HEK293 (cell line): Measurements from ENCODE around the gene TMED4.

Source experiments
- CTCF ChIA-PET: fragments of 350-600 bp; formaldehyde crosslinking; extraction: SDS; loops from one replicate; lab custom pipeline; 2021; ENCODE audit warnings: antibody characterized with exemption; lab: Yijun Ruan, JAX
- POLR2A ChIA-PET: fragments of 300-600 bp; formaldehyde crosslinking; extraction: SDS; loops from one replicate; lab custom pipeline; 2020; ENCODE audit warnings: antibody characterized with exemption, inconsistent platforms; lab: Yijun Ruan, JAX
- H3K27ac ChIP-seq: fragments of 200-500 bp; sonication (Bioruptor generic); 2 replicates; pipeline ENCODE4 v1.5.1; 2014; ENCODE audit warnings: low read depth, low read length, control low read depth, inconsistent platforms; ENCODE audit errors: extremely low read depth
- H3K36me3 ChIP-seq, 2 experiments: fragments of 200-500 bp in 1 of 2; sonication (Bioruptor generic) in 1 of 2; 1 replicate in 1 of 2; 2 replicates in 1 of 2; pipeline ENCODE4 v1.5.1; 2014 to 2017; ENCODE audit warnings: inconsistent platforms in 2 of 2, low read length in 2 of 2; ENCODE audit not compliant: control insufficient read depth in 2 of 2, insufficient read depth in 1 of 2
- H3K4me1 ChIP-seq: fragments of 200-500 bp; sonication (Bioruptor generic); 2 replicates; pipeline ENCODE4 v1.5.1; 2014; ENCODE audit warnings: mild to moderate bottlenecking, low read length, inconsistent platforms; ENCODE audit not compliant: control insufficient read depth, insufficient read depth
- H3K4me3 ChIP-seq: 2 replicates; pipeline ENCODE4 v1.5.1; 2011; ENCODE audit warnings: low read depth, mild to moderate bottlenecking, control low read depth, low read length, moderate library complexity
- H3K9me3 ChIP-seq: fragments of 200-500 bp; sonication (Bioruptor generic); 2 replicates; pipeline ENCODE4 v1.5.1; 2014; ENCODE audit warnings: low read depth, low read length, inconsistent platforms; ENCODE audit not compliant: control insufficient read depth, insufficient read depth
- SCRT2 ChIP-seq: fragments of 450-650 bp; formaldehyde crosslinking; IDR thresholded peaks from 2 replicates; pipeline ENCODE4 v1.5.1; 2016; ENCODE audit warnings: missing biosample characterization, missing genetic modification characterization
- TCF7L2 ChIP-seq: IDR thresholded peaks from 2 replicates; pipeline ENCODE4 v1.6.1; 2011; ENCODE audit warnings: low read depth, mild to moderate bottlenecking, inconsistent platforms, low read length, moderate library complexity, borderline replicate concordance
- TRIM28 ChIP-seq: IDR thresholded peaks from 2 replicates; pipeline ENCODE4 v1.6.1; 2011; ENCODE audit warnings: low read length, control low read depth, borderline replicate concordance
- TSHZ1 ChIP-seq: fragments of 450-650 bp; formaldehyde crosslinking; IDR thresholded peaks from 2 replicates; pipeline ENCODE4 v1.5.1; 2016; ENCODE audit warnings: missing biosample characterization, missing genetic modification characterization, borderline replicate concordance
- YY2 ChIP-seq: fragments of 450-650 bp; formaldehyde crosslinking; IDR thresholded peaks from 2 replicates; pipeline ENCODE4 v1.5.1; 2016; ENCODE audit warnings: missing biosample characterization, missing genetic modification characterization
- ZBTB10 ChIP-seq: fragments of 450-650 bp; formaldehyde crosslinking; IDR thresholded peaks from 2 replicates; pipeline ENCODE4 v1.5.1; 2016; ENCODE audit warnings: missing biosample characterization, missing genetic modification characterization
- ZBTB44 ChIP-seq: fragments of 450-650 bp; IDR thresholded peaks from 2 replicates; pipeline ENCODE4 v1.5.1; 2018; ENCODE audit warnings: missing biosample characterization, mild to moderate bottlenecking, missing genetic modification characterization
- ZBTB49 ChIP-seq: fragments of 450-650 bp; formaldehyde crosslinking; IDR thresholded peaks from 2 replicates; pipeline ENCODE4 v1.5.1; 2016; ENCODE audit warnings: missing biosample characterization, missing genetic modification characterization, low read depth
- ZBTB7A ChIP-seq: fragments of 450-650 bp; formaldehyde crosslinking; IDR thresholded peaks from 2 replicates; pipeline ENCODE4 v1.5.1; 2016; ENCODE audit warnings: low read depth, missing biosample characterization, missing genetic modification characterization
- ZNF184 ChIP-seq: fragments of 450-650 bp; IDR thresholded peaks from 2 replicates; pipeline ENCODE4 v1.5.1; 2018; ENCODE audit warnings: missing biosample characterization, mild to moderate bottlenecking, missing genetic modification characterization
- ZNF302 ChIP-seq: fragments of 450-650 bp; formaldehyde crosslinking; IDR thresholded peaks from 2 replicates; pipeline ENCODE4 v1.5.1; 2016; ENCODE audit warnings: missing biosample characterization, missing genetic modification characterization, low read depth
- ZNF654 ChIP-seq: fragments of 450-650 bp; formaldehyde crosslinking; IDR thresholded peaks from 2 replicates; pipeline ENCODE4 v1.5.1; 2016; ENCODE audit warnings: low read depth, missing biosample characterization, missing genetic modification characterization

The TMED4 gene

GRCh38 chr7:44630792-44631457 lies 48.9 kb upstream of the TMED4 start (continued):
- TF ChIP-seq ZBTB10 (no peak), ZBTB44 (tag by site-specific recombination) (no peak)

- H3K9me3 ChIP-seq: no peaks in the 10 kb centered on the region
- peaks cover 11% of the 10 kb centered on the region for H3K4me1 ChIP-seq
- TF ChIP-seq TSHZ1 (tag by site-specific recombination) (no peak), ZNF302 (tag by site-specific recombination) (no peak), ZBTB7A (no peak), TCF7L2 (no peak), ZBTB49 (tag by site-specific recombination) (no peak), SCRT2 (tag by site-specific recombination) (no peak), TRIM28 (no peak), ZNF184 (tag by site-specific recombination) (no peak), YY2 (no peak), ZNF654 (no peak)
- peaks cover 3 to 21% of the 10 kb centered on the region in 2 experiments; a peak in 2 of 3 replicates for H3K36me3 ChIP-seq
- no peak overlapping the region for H3K27ac ChIP-seq
- ChIA-PET CTCF (no interaction called here), POLR2A (no interaction called here)
- H3K4me3 ChIP-seq: no peak overlapping the region
Observed at GRCh38 chr7:44629829-44630522, 47.9 kb upstream of the TMED4 start.
